HepG2 (cell line): ENCODE data around the gene APOLD1. TPM values are rescaled to one million over a fixed set of nuclear protein-coding genes. Genes with fewer than 3 reads are reported as not detected.
A peak's percentile ranks its signal among the peaks of the same experiment; 100 is the strongest.

ENCODE experiments used
- ATAC-seq: fragments of 200-7000 bp; cut with Tn5 transposase; 3 replicates; pipeline ENCODE4 v1.9.1; 2020; ENCODE audit warnings: mild to moderate bottlenecking, moderate library complexity
- BruUV-seq: library from RNA; stranded (reverse); fragments of 400-500 nt; replicated peaks from 2 replicates; lab custom pipeline; 2021; lab: Mats Ljungman, UMichigan
- CTCF ChIA-PET: fragments of 300-600 bp; formaldehyde crosslinking; extraction: SDS; loops from one replicate; lab custom pipeline; 2021; ENCODE audit warnings: low total read pairs, inconsistent platforms, low intra/inter-chr PET ratio; lab: Yijun Ruan, JAX
- POLR2A ChIA-PET: fragments of 350-600 bp; sonication (Branson Sonifier 250); formaldehyde crosslinking; loops from one replicate; lab custom pipeline; 2020; ENCODE audit warnings: antibody characterized with exemption, inconsistent platforms; lab: Yijun Ruan, JAX
- DNase-seq: peaks from one replicate; pipeline ENCODE4 v3.0.0-alpha.2; 2015; ENCODE audit warnings: low spot score
- FAIRE-seq: peaks from 3 replicates; lab custom pipeline; 2011; peaks lifted over from hg19 to GRCh38; lab: Jason Lieb, UNC
- H2AFZ ChIP-seq: one replicate; pipeline ENCODE4 v1.6.1; 2011; ENCODE audit warnings: low read length, inconsistent platforms
- H3K27ac ChIP-seq: fragments of 300-600 bp; 3 replicates; pipeline ENCODE4 v1.8.0; 2011; ENCODE audit warnings: mixed run types, mild to moderate bottlenecking, mixed read lengths, low read length, inconsistent platforms; ENCODE audit not compliant: insufficient read depth; ENCODE audit errors: extremely low read length
- H3K27me3 ChIP-seq, 2 experiments: fragments of 200-600 bp in 1 of 2; 2 replicates in 1 of 2; 3 replicates in 1 of 2; pipeline versions ENCODE4 v1.6.0 to v1.8.0; 2011; ENCODE audit warnings: low read length in 2 of 2, mild to moderate bottlenecking in 2 of 2, moderate library complexity in 2 of 2, inconsistent platforms in 1 of 2; ENCODE audit not compliant: insufficient read depth in 2 of 2, control insufficient read depth in 1 of 2
- H3K36me3 ChIP-seq, 2 experiments: fragments of 200-600 bp in 1 of 2; replicated peaks in 1 of 2; 2 replicates in 1 of 2; 3 replicates in 1 of 2; pipeline versions ENCODE4 v1.5.1 to v1.8.0; 2011; ENCODE audit warnings: low read length in 2 of 2, inconsistent platforms in 1 of 2; ENCODE audit not compliant: insufficient read depth in 2 of 2, control insufficient read depth in 1 of 2
- H3K4me1 ChIP-seq: 2 replicates; pipeline ENCODE4 v1.5.1; 2012; ENCODE audit warnings: low read length, inconsistent platforms; ENCODE audit not compliant: insufficient read depth
- H3K4me2 ChIP-seq: 2 replicates; pipeline ENCODE4 v1.6.0; 2011; ENCODE audit warnings: low read depth, low read length, inconsistent platforms
- H3K4me3 ChIP-seq, 3 experiments: fragments of 200-600 bp in 1 of 3; sonication (generic), shearing (Covaris generic) in 1 of 3; replicated peaks in 1 of 3; 2 replicates each; pipeline ENCODE4 v1.5.1; 2011 to 2016; ENCODE audit warnings: low read length in 3 of 3, inconsistent platforms in 2 of 3, low read depth in 2 of 3, mild to moderate bottlenecking in 2 of 3, control low read depth in 1 of 3, mixed read lengths in 1 of 3; ENCODE audit not compliant: insufficient read depth in 1 of 3
- H3K79me2 ChIP-seq: one replicate; pipeline ENCODE4 v1.6.1; 2011; ENCODE audit warnings: low read length, inconsistent platforms; ENCODE audit not compliant: insufficient read depth
- H3K9ac ChIP-seq: 2 replicates; pipeline ENCODE4 v1.6.0; 2011; ENCODE audit warnings: mild to moderate bottlenecking, low read depth, low read length, inconsistent platforms; ENCODE audit not compliant: insufficient read depth
- H3K9me3 ChIP-seq: 2 replicates; pipeline ENCODE4 v1.5.1; 2012; ENCODE audit warnings: mild to moderate bottlenecking, low read length
- H4K20me1 ChIP-seq: 2 replicates; pipeline ENCODE4 v1.6.0; 2011; ENCODE audit warnings: inconsistent platforms, mild to moderate bottlenecking, low read length, moderate library complexity; ENCODE audit not compliant: insufficient read depth
- BHLHE40 ChIP-seq: IDR thresholded peaks from 2 replicates; pipeline ENCODE4 v1.6.1; 2011; ENCODE audit warnings: low read length, improper control_type of control experiment
- E2F5 ChIP-seq: sonication (generic); formaldehyde crosslinking; conservative IDR thresholded peaks from 2 replicates; pipeline ENCODE4 v1.4.0; 2020; ENCODE audit warnings: missing genetic modification reagents
- ELF3 ChIP-seq: IDR thresholded peaks from 2 replicates; pipeline ENCODE4 v1.6.1; 2016; ENCODE audit warnings: missing genetic modification reagents, missing compliant biosample characterization
- FOSL2 ChIP-seq: sonication (generic); formaldehyde crosslinking; IDR thresholded peaks from 2 replicates; pipeline ENCODE4 v1.4.0; 2020; ENCODE audit warnings: missing genetic modification reagents
- HDAC1 ChIP-seq: sonication (generic); formaldehyde crosslinking; IDR thresholded peaks from 2 replicates; pipeline ENCODE4 v1.5.1; 2020; ENCODE audit warnings: mild to moderate bottlenecking, missing genetic modification reagents
- HIC2 ChIP-seq: sonication (generic); formaldehyde crosslinking; IDR thresholded peaks from 2 replicates; pipeline ENCODE4 v1.9.0; 2022; ENCODE audit warnings: low read depth, missing genetic modification reagents
- HNRNPL ChIP-seq: fragments of 200-400 bp; formaldehyde crosslinking; IDR thresholded peaks from 2 replicates; pipeline ENCODE4 v1.6.1; 2017; ENCODE audit warnings: mild to moderate bottlenecking, low read depth, low read length
- MXI1 ChIP-seq: IDR thresholded peaks from 3 replicates; pipeline ENCODE4 v1.6.1; 2012; ENCODE audit warnings: low read depth, low read length, inconsistent platforms, borderline replicate concordance
- RNF2 ChIP-seq: fragments of 450-650 bp; conservative IDR thresholded peaks from 2 replicates; pipeline ENCODE4 v1.6.1; 2016; ENCODE audit warnings: low read depth
- SAP130 ChIP-seq: IDR thresholded peaks from 2 replicates; pipeline ENCODE4 v1.6.1; 2016; ENCODE audit warnings: low read depth
- ZNF724P ChIP-seq: sonication (generic); formaldehyde crosslinking; IDR thresholded peaks from 2 replicates; pipeline ENCODE4 v1.8.0; 2022; ENCODE audit warnings: missing genetic modification reagents, borderline replicate concordance
- WGBS: methylation state at CpG from one replicate; pipeline ENCODE4 v1.1.6; 2017; ENCODE audit warnings: low lambda C conversion rate; 5-methylcytosine and 5-hydroxymethylcytosine counted together
- in situ Hi-C: cut with HindIII; loops from 2 replicates; pipeline ENCODE4 v1.10.0; 2017; ENCODE audit warnings: low pct_unique_long_range_greater_than_20kb; ENCODE audit not compliant: extremely low pct_ligation_motif_present
- intact Hi-C: fragments of 100-400 bp; cut with micrococcal nuclease; formaldehyde crosslinking; loops from one replicate; pipeline ENCODE4 v1.10.0; 2022; ENCODE audit not compliant: unreplicated experiment
- polyA plus RNA-seq, 8 experiments: library from polyadenylated mRNA; depleted of rRNA in 3 of 8; stranded (reverse) in 7 of 8; unstranded in 1 of 8; fragments of >200 nt; fragmentation: Illumina TruSeq in 4 of 8; extraction: Trizol in 4 of 8; gene quantifications; 2 replicates each; pipeline versions ENCODE4 v1.2.1 to v1.2.3, GENCODE V29; 2011 to 2016; ENCODE audit warnings: low read depth in 4 of 8, missing spikeins in 1 of 8, mixed read lengths in 1 of 8; ENCODE audit not compliant: insufficient read depth in 1 of 8
- total RNA-seq, 5 experiments: library from RNA; depleted of rRNA; stranded (reverse); fragments of >200 nt; fragmentation: Illumina TruSeq; extraction: Trizol; gene quantifications; 2 replicates each; pipeline ENCODE4 v1.2.3, GENCODE V29; 2016; ENCODE audit warnings: low read depth in 1 of 5
- TF ChIP-seq, protein P1 (sequence below): sonication (generic); formaldehyde crosslinking; IDR thresholded peaks from 2 replicates; pipeline ENCODE4 v1.8.1; 2023; ENCODE audit warnings: mild to moderate bottlenecking, inconsistent platforms, moderate library complexity, missing genetic modification reagents, borderline replicate concordance

Gene APOLD1
- total and polyA plus RNA-seq, 2 of the 13 experiments (the other 11 are each of a cell fraction or from before 2014, with no cell fraction given), result 0.20 to 0.84 TPM

- Histone ChIP-seq H3K27ac (no peak overlapping the region), H3K36me3 (no peaks in the 10 kb centered on the region), H3K4me3 (no peak overlapping the region), H4K20me1 (no peaks in the 10 kb centered on the region), H3K9ac (no peak overlapping the region), H3K9me3 (no peaks in the 10 kb centered on the region), H3K4me2 (peak overlapping the region; percentile 42; the same call in 1 of the 2 replicates), H3K27me3 (no peaks in the 10 kb centered on the region; a peak in 1 of 5 replicates), H3K79me2 (no peaks in the 10 kb centered on the region), H3K4me1 (peaks cover 36% of the 10 kb centered on the region), H2AFZ (no peak overlapping the region)
- in situ Hi-C loops, result no loop called here
- intact Hi-C loops, result loop anchor here (10.0 kb wide), 1 partner anchor 412 kb away; no protein-coding TSS in a partner anchor
- TF ChIP-seq ZNF724P (CRISPR knock-in tag), result no peak
- TF ChIP-seq HNRNPL, result peak; percentile 75; the same call in 1 of the 2 replicates
- TF ChIP-seq E2F5 (CRISPR knock-in tag), result no peak
- TF ChIP-seq HIC2 (CRISPR knock-in tag), result peak; percentile 75; the same call in 1 of the 2 replicates
- no peak for TF ChIP-seq HDAC1
- 0 out of 2 replicates have a peak, but pooled peaks have one; percentile 29 for TF ChIP-seq ELF3 (CRISPR knock-in tag)
- peak; percentile 54; the same call in 1 of the 2 replicates for TF ChIP-seq SAP130 (CRISPR knock-in tag)
- TF ChIP-seq, protein P1, sequence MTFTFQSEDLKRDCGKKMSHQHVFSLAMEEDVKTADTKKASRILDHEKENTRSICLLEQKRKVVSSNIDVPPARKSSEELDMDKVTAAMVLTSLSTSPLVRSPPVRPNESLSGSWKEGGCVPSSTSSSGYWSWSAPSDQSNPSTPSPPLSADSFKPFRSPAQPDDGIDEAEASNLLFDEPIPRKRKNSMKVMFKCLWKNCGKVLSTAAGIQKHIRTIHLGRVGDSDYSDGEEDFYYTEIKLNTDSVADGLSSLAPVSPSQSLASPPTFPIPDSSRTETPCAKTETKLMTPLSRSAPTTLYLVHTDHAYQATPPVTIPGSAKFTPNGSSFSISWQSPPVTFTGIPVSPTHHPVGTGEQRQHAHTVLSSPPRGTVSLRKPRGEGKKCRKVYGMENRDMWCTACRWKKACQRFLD (CRISPR knock-in tag), result no peak
- TF ChIP-seq BHLHE40, result peak; percentile 55; the same call in 1 of the 2 replicates
- TF ChIP-seq RNF2, result no peak
- peak; percentile 90 for TF ChIP-seq FOSL2
- TF ChIP-seq MXI1, result 0 out of 3 replicates have a peak, but pooled peaks have one; percentile 17
- WGBS, result 0% methylated on average over 2 of the region's 2 CpGs
- DNase-seq, result peak; percentile 62
- peak; percentile 79 for ATAC-seq
- BruUV-seq, result no TSS peak
- ChIA-PET POLR2A (no interaction called here), CTCF (no interaction called here)
- no peak for FAIRE-seq
Measured at GRCh38 chr12:12803186-12803585, 17.7 kb downstream of the APOLD1 start.
